Endothelial cell of umbilical vein (primary cell): Measurements from ENCODE around the gene FBXO24. TPM values are rescaled to one million over a fixed set of nuclear protein-coding genes. Genes with fewer than 3 reads are reported as not detected.

Experiments
- BruUV-seq: library from RNA; stranded (reverse); fragments of 400-500 nt; replicated peaks from 2 replicates; lab custom pipeline; 2021; lab: Mats Ljungman, UMichigan
- CTCF ChIA-PET: fragments of 300-600, 350-600 bp; sonication (Branson Sonifier 250); formaldehyde crosslinking; loops from one replicate; lab custom pipeline; 2021; ENCODE audit warnings: antibody characterized with exemption, inconsistent platforms; lab: Charles Lee
- POLR2A ChIA-PET: fragments of 300-600, 350-600 bp; sonication (Branson Sonifier 250); formaldehyde crosslinking; loops from one replicate; lab custom pipeline; 2021; ENCODE audit warnings: antibody characterized with exemption, inconsistent platforms; lab: Charles Lee
- DNase-seq: peaks from one replicate; pipeline ENCODE4 v3.0.0-alpha.2; 2011; ENCODE audit warnings: low read depth, low spot score
- FAIRE-seq: peaks from 2 replicates; lab custom pipeline; 2011; peaks lifted over from hg19 to GRCh38; lab: Jason Lieb, UNC
- H2AFZ ChIP-seq: 2 replicates; pipeline ENCODE4 v1.6.0; 2012; ENCODE audit warnings: low read depth, low read length, control low read depth, inconsistent platforms
- H3K27ac ChIP-seq: 2 replicates; pipeline ENCODE4 v1.5.1; 2011; ENCODE audit warnings: low read depth, mild to moderate bottlenecking, control low read depth, low read length, moderate library complexity; ENCODE audit not compliant: insufficient read depth
- H3K27me3 ChIP-seq, 2 experiments: 2 replicates each; pipeline versions ENCODE4 v1.6.0 to v1.6.1; 2011; ENCODE audit warnings: low read length in 2 of 2, mixed read lengths in 1 of 2; ENCODE audit not compliant: control insufficient read depth in 2 of 2, insufficient read depth in 2 of 2
- H3K36me3 ChIP-seq, 2 experiments: 2 replicates in 1 of 2; 3 replicates in 1 of 2; pipeline ENCODE4 v1.5.1; 2011; ENCODE audit warnings: low read length in 2 of 2, mild to moderate bottlenecking in 1 of 2, moderate library complexity in 1 of 2; ENCODE audit not compliant: control insufficient read depth in 2 of 2, insufficient read depth in 2 of 2; ENCODE audit errors: extremely low read depth in 1 of 2
- H3K4me1 ChIP-seq: 3 replicates; pipeline ENCODE4 v1.5.1; 2011; ENCODE audit warnings: mild to moderate bottlenecking, low read length; ENCODE audit not compliant: control insufficient read depth, insufficient read depth; ENCODE audit errors: extremely low read depth
- H3K4me2 ChIP-seq: 2 replicates; pipeline ENCODE4 v1.6.1; 2011; ENCODE audit warnings: low read length, control low read depth, mixed read lengths; ENCODE audit not compliant: insufficient read depth
- H3K4me3 ChIP-seq, 3 experiments: fragments of 200-600 bp in 1 of 3; sonication (generic), shearing (Covaris generic) in 1 of 3; replicated peaks in 1 of 3; 2 replicates each; pipeline ENCODE4 v1.5.1; 2011 to 2016; ENCODE audit warnings: control low read depth in 3 of 3, low read length in 3 of 3, mild to moderate bottlenecking in 2 of 3, inconsistent platforms in 1 of 3, low read depth in 1 of 3, moderate library complexity in 1 of 3; ENCODE audit not compliant: insufficient read depth in 1 of 3
- H3K79me2 ChIP-seq: 2 replicates; pipeline ENCODE4 v1.6.0; 2012; ENCODE audit warnings: low read length, inconsistent platforms; ENCODE audit not compliant: control insufficient read depth, insufficient read depth
- H3K9ac ChIP-seq: replicated peaks from 2 replicates; pipeline ENCODE3; 2011; ENCODE audit warnings: low read length, control low read depth; ENCODE audit not compliant: insufficient read depth; ENCODE audit errors: extremely low read depth
- H3K9me1 ChIP-seq: replicated peaks from 3 replicates; pipeline ENCODE4 v1.6.0; 2011; ENCODE audit warnings: mild to moderate bottlenecking, low read length; ENCODE audit not compliant: control insufficient read depth, insufficient read depth; ENCODE audit errors: extremely low read depth
- H3K9me3 ChIP-seq: replicated peaks from 2 replicates; pipeline ENCODE4 v1.5.1; 2012; ENCODE audit warnings: low read length, inconsistent platforms; ENCODE audit not compliant: control insufficient read depth, insufficient read depth
- H4K20me1 ChIP-seq: replicated peaks from 2 replicates; pipeline ENCODE3; 2011; ENCODE audit warnings: mild to moderate bottlenecking, low read length; ENCODE audit not compliant: control insufficient read depth, insufficient read depth; ENCODE audit errors: extremely low read depth
- CTCF ChIP-seq, 2 donors: IDR thresholded peaks; 1 replicate in 1 of 2; 2 replicates in 1 of 2; pipeline ENCODE4 v1.5.1; 2011; ENCODE audit warnings: low read length in 2 of 2, mild to moderate bottlenecking in 2 of 2, moderate library complexity in 2 of 2, control low read depth in 1 of 2, inconsistent platforms in 1 of 2, low read depth in 1 of 2; ENCODE audit not compliant: insufficient read depth in 1 of 2; ENCODE audit errors: extremely low read depth in 1 of 2
- EZH2 ChIP-seq: IDR thresholded peaks from 2 replicates; pipeline ENCODE4 v1.6.1; 2012; ENCODE audit warnings: borderline replicate concordance, low read depth, mild to moderate bottlenecking, moderate library complexity, low read length, inconsistent platforms; ENCODE audit not compliant: severe bottlenecking
- FOS ChIP-seq: IDR thresholded peaks from 2 replicates; pipeline ENCODE4 v1.6.1; 2011; ENCODE audit warnings: mild to moderate bottlenecking, low read length, moderate library complexity, borderline replicate concordance; ENCODE audit not compliant: insufficient read depth
- GATA2 ChIP-seq: IDR thresholded peaks from 2 replicates; pipeline ENCODE4 v1.7.0; 2011; ENCODE audit warnings: low read depth, mild to moderate bottlenecking, moderate library complexity, mixed read lengths, low read length; ENCODE audit not compliant: insufficient read length, insufficient read depth
- JUN ChIP-seq: IDR thresholded peaks from 2 replicates; pipeline ENCODE4 v1.6.1; 2011; ENCODE audit warnings: borderline replicate concordance, low read depth; ENCODE audit not compliant: insufficient read length, insufficient read depth
- MAX ChIP-seq: IDR thresholded peaks from 2 replicates; pipeline ENCODE4 v1.6.1; 2011; ENCODE audit not compliant: insufficient read depth, insufficient read length
- MYC ChIP-seq: IDR thresholded peaks from one replicate; pipeline ENCODE4 v1.6.1; 2011; ENCODE audit warnings: mild to moderate bottlenecking, low read depth, low read length
- POLR2A ChIP-seq: IDR thresholded peaks from 2 replicates; pipeline ENCODE4 v1.6.1; 2012; ENCODE audit warnings: low read depth, mild to moderate bottlenecking, control low read depth, low read length
- POLR2AphosphoS5 ChIP-seq: IDR thresholded peaks from 2 replicates; pipeline ENCODE4 v1.6.1; 2012; ENCODE audit warnings: low read depth, mild to moderate bottlenecking, control low read depth, low read length, moderate library complexity; ENCODE audit not compliant: insufficient read depth
- dilution Hi-C: fragments of 300-500 bp; cut with MboI; formaldehyde crosslinking; loops from one replicate; pipeline ENCODE4 v1.15.0; 2019; ENCODE audit warnings: low sequenced_read_pairs; ENCODE audit not compliant: extremely low pct_ligation_motif_present
- intact Hi-C: fragments of 100-400 bp; cut with micrococcal nuclease; formaldehyde crosslinking; loops from one replicate; pipeline ENCODE4 v1.10.0; 2022
- polyA plus RNA-seq, 4 experiments: library from polyadenylated mRNA; depleted of rRNA in 3 of 4; stranded (reverse) in 3 of 4; unstranded in 1 of 4; fragments of >200 nt; gene quantifications; 2 replicates each; pipeline versions ENCODE4 v1.2.1 to v1.2.3, GENCODE V29; 2011 to 2012; ENCODE audit warnings: missing spikeins in 1 of 4
- total RNA-seq: library from RNA; stranded (reverse); gene quantifications from 2 replicates; pipeline ENCODE4 v1.2.3, GENCODE V29; 2021

The FBXO24 gene
- total and polyA plus RNA-seq, 2 donors (not counting 3 experiments of a cell fraction or from before 2014, with no cell fraction given) = 0.37 to 0.38 TPM

GRCh38 chr7:100570954-100571828 lies 14.9 kb upstream of the FBXO24 start:
- DNase-seq = no peak
- no peaks in the 10 kb centered on the region for H3K9me3 ChIP-seq
- no peaks in the 10 kb centered on the region for H4K20me1 ChIP-seq
- peak; percentile 65 for FAIRE-seq
- H3K4me1 ChIP-seq = peaks cover 11% of the 10 kb centered on the region
- no peaks in the 10 kb centered on the region for H3K27me3 ChIP-seq
- ChIA-PET POLR2A (interaction anchor here (0.6 to 1.8 kb wide), 3 partner anchors 13 to 83 kb away, joined by 4 to 13 read pairs (median 5); partner anchors contain the start of genes FBXO24 and LRCH4), CTCF (interaction anchor here (0.7 to 1.9 kb wide), 4 partner anchors 8 to 18 kb away, joined by 3 to 10 read pairs (median 6); no protein-coding TSS in a partner anchor)
- H3K4me3 ChIP-seq = no peak overlapping the region
- intact Hi-C loops (no loop called here), dilution Hi-C loops (no loop called here)
- no peak overlapping the region for H3K4me2 ChIP-seq
- BruUV-seq = no TSS peak
- H3K79me2 ChIP-seq = no peaks in the 10 kb centered on the region
- peaks cover 0 to 13% of the 10 kb centered on the region in 2 experiments for H3K36me3 ChIP-seq
- H3K27ac ChIP-seq = no peak overlapping the region
- H2AFZ ChIP-seq = no peak overlapping the region
- no peaks in the 10 kb centered on the region for H3K9me1 ChIP-seq
- no peak overlapping the region for H3K9ac ChIP-seq
- TF ChIP-seq CTCF (IDR thresholded peaks at IDR 0.05; ENCODE audit: extremely low read depth in 1 of 2, insufficient read depth in 1 of 2, low read depth in 1 of 2, low read length in 2 of 2) (no peak), GATA2 (no peak), POLR2A (no peak), EZH2 (no peak), POLR2AphosphoS5 (no peak), MAX (no peak), MYC (no peak), FOS (no peak), JUN (no peak)
